ENCODE measurements around the gene SOHLH1.

SOHLH1 gene, protein sequence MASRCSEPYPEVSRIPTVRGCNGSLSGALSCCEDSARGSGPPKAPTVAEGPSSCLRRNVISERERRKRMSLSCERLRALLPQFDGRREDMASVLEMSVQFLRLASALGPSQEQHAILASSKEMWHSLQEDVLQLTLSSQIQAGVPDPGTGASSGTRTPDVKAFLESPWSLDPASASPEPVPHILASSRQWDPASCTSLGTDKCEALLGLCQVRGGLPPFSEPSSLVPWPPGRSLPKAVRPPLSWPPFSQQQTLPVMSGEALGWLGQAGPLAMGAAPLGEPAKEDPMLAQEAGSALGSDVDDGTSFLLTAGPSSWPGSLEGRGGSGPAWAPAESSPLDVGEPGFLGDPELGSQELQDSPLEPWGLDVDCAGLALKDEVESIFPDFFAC

DNA sequence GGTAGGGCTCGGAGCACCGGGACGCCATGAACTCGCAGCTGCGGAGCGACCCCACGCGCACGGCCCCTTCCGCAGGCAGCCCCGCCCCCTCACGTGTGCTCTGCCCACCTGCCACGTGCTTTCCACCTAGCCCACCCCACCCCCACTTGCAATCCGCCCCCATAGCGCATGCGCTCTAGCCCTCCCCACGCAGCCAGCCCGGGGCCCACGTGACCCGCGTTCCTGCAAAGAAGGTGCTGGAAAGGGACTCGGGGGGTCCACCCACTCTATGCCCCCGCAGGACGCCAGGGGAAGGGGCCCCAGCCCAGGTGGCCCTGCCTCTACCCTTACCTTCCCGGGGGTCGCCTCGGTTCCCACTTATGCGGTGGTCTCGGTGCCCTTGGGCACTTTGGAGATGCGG lies at the start of gene SOHLH1:
SOHLH1 (minus strand) TSS at position 42 of the 400 bp plus-strand sequence; CDS start at position 28, 14 bp downstream.
- no peak for DNase-seq

DNA sequence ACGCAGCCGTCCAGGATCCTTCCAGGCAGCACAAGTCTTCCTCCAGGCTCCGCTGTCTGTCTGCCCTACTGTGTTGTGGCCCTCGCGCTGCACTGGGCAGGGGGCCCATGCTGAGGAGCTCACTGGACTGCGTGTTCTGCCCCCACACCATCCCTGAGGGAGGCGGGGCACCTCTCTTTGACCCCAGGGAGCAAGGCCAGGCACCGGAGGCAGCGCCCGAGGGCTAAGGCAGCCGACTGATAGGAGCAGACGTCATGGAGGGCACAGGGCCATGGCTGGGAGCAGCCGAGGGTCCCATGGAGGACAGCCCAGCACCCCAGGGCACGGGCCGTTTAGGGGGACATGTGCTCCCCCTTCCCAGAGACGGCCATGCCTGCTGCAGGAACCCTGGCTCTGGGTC lies 49.4 kb upstream of the SOHLH1 start:
- no peak for DNase-seq

DNA sequence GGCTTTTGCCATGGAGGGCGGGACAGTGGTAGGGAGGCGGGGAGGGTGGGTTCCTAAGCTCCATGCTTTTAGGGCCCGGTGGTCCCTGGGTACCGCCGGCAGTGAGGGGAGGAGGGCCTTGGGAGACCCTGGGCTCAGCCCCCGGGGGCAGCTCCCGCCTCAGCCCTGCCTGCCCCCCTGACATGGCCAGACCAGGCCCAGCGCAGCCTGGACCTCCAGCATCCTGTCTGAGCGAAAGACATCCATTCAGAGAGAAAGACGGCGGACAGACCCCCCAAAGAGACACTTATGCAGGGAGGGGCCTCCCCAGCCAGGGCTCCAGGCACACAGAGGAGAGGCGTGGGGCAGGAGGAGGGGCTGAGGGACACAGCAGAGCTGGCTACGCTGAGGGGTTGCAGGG lies 48.0 kb upstream of the SOHLH1 start:
- DNase-seq = no peak

DNA sequence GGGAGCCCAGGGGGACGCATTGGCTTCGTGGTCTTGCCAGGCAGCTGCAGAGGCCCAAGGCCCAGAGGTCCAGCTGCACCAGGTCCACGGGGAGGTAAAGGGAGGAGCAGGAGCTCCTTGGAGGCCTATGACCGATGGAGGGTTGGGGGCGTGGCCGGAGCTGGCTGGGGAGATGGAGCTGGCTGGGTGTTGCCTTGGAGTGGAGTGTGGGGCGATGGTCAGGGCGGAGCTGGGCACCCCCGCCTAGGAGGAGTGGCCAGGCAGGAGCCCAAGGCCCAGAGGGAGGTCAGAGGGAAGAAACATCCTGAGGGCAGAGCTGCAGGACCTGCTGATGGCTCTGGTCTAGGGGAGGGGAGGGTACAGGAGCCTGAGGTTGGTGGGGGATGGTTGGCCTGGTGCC lies 47.3 kb upstream of the SOHLH1 start:
- DNase-seq = no peak

DNA sequence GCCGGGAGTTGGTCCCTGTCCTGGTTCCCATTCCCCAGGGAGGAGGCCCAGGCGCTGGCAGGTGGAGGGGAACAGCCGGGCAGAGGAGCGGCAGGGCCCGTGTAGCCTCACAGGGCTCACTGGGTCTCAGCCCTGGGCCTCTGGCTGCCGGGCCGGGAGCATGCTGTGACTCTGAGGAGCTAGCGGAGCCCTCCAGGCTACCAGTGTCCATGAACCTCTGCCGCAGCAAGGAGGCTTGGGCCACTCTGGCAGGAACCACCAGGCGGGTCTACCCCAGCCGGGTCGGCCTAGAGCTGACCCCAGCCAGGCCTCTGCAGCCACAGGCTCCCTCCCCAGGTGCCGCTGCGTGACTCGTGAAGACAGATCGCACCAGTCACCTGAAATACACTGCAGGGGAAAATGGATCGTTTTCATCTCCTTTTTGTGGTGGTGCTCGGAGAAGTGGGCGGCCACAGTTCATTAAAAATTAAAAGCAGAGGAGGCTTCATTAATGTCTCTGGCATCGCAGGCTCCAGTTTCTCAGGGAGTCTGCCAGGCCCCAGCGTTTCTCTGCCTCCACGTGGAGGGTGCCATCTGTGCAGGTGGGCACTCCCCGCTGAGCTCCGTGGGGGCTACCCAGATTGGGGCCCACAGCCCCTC lies 46.5 kb upstream of the SOHLH1 start:
- no peak for DNase-seq

DNA sequence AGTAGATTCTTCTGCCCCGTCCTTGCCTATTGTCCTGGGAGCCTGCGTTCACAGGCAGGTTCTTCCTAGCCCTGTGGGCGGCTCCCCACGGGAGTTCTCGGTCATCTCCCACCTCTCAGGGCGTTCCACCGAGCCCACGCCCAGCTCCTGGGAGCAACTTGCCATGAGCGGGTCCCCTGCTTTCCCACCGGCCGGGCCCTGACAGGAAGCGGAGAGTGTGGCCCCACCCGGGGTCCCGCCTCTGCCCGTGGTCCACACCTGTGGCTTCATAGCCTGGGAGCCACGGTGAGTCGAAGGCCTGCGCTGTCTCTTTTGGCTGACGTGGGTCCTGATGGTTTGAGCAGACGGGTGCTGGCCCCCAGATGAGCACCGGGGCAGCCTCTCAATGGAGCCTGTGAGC lies 45.9 kb upstream of the SOHLH1 start:
- no peak for DNase-seq

DNA sequence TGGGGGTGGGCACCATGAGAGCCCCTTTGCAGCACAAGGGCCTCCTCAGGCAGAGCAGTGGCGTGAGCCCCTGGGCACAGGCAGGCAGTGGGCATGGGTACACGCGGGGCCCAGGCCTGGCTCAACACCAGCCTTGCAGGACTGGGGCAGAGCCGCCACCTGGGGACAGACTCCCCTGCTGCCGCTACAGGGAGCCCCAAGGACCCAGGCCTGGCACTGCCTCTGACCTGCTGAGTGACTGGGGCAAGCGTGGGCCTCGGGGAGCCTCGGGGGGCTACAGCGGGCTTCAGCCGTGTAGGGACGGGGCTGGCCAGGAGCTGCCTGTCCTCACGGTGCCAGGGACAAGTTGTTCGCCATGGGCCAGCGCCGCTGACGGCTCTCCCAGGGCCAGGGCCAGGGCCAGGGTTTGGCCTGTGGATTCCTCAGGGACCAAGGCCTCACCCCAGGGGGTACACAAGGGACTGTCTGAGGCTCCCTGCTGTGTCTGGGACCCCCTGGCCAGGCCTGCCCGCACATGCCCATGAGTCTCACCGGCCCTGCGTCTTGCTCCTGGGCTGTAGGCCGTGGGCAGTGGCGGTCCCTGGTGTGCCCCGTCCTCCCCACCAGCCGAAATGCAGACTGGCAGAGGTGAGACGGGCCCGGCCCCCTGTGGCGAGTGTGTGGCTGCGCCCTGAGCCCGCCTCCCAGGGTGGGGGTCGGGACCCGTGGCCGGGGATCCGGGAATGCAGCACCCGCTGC lies 45.2 kb upstream of the SOHLH1 start:
- no peak for DNase-seq

DNA sequence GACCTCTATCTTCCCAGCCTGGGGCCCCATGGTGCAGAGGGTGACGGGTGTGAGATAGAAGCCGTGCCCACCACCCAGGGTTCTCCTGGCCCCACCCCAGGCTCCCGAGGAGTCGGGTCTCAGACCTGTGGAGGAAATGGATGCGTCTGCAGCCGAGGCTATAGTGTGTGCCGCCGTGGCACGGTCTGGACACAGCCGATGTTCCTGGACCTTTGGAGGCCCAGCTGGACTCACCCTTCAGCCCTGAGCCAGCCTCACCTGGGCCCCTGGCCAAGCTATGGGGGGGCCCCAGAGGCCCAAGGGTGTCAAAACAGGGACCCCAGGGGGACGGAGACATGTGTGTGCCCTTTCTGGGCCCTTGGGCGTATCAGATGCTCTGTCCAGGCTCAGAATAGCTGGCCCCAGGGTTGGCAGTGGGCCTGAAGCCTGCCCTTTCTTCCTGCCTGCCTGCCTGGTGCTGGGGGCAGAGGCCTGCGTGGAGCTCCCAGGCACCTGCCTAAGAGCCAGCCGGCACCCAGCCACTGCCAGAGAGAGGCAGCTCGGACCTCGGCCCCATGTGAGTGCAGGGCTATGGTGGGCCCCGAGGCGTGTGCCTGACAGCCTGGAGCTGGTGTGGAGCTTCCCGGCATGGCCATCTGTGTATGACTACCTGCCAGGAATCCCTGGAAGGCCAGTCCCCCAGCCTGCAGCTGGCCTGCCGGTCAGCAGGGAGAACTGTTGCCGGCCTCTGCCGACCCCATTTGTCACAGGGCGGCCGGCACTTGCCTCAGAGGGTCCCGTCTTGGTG lies 44.5 kb upstream of the SOHLH1 start:
- no peak for DNase-seq

DNA sequence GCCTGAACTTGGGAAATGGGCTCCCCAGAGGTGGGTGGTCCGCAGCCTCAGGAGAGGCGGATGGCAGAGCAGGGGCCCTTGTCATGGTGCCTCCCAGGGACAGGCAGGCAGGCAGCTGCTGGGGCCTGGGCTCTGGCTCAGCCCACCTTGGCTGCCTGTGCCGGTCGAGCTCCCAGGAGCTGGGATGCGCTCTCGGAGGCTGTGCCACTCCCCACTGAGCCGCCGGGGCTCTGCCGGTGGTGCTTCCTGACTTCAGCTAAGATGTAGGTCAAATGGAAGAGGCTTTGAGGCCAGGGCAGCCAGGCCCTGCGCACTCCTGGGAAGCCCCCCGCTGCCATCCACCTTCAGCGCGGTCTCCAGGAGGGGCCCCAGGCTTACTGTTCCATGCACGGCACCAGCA lies 43.7 kb upstream of the SOHLH1 start:
- no peak for DNase-seq

DNA sequence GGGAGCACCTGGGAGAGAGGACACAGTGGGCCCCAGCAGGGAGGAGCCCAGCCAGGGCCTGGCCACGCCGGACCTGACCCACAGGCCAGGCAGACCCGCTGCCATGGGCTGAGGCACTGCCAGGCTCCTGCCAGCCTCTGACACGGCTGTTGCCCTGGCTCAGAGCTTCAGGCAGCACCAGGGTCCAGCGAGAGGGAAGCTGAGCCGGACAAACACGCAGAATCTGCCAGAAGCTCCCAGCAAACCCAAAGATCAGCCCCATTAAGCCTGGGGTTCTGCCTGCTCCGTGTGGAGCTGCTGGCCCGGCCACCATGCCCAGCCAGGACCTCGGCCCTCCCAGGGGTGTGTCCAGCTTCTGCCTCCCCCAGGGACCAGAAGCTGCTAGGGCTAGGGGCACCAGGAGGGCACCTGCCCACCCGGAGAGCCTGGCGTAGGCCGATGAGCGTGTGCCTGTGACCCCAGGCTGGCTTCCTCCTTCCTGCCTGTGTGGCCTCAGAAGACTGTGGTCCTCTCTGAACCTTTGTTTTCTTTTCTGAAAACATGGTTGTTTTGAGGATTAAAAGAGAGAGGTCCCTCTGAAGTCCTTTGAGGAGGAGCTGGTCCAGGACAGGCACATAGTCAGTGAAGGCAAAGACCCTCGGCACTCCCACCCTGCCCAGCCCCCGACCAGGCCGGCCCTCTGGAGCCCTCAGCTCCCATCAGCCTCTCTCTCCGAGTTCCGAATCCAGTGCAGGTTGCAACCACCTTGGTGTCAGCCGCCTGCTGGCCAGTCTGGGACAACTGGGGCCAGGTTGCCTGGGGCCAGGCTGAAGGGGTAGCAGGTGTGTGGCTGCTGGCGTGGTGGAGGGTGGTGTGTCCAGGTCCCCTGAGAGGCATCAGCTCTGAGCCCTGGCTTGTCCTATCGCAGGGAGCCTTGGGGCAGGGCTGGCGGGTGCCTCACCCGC lies 42.3 kb upstream of the SOHLH1 start:
- DNase-seq = no peak

DNA sequence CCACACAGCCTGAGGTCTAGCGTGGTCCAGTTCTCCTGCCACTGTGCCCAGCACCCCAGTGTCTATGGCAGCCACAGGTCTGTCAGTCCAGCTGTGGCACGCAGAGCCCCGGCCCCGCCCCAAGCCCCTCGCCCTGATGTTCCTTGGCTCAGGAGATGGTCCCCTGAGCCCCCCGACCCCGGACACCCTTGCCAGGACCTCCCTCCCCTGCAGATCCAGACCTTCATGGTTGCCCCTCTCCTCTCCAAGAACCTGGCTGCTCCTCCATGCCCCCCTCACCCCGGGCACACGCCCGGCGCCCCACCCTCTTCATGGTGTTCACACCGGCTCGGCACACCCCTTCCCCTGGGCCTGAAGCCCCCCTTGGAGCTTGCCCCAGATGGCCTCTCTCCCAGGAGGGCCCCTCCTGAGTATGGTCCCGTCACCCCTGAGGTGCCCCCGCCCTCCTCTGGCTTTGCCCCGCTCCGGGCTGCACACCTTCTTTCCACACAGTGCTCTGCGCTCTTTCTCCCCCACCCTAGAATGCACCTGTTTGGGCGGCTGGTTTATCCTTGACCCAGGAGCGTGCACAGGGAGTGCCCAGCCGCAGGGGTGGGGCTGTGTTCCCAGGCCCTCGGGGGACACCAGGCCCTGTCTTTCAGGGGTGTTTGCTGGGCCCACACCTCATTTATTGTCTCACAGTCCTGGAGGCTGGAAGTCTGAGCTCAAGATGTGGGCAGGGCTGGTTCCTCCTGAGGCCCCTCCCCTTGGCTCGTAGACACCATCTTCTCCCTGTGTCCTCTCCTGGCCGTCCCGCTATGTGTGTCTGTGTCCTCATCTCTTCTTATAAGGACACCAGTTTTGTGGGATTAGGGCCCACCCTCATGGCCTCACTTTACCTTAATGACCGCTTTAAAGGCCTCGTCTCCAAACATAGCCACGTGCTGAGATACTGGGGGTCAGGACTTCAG lies 40.3 kb upstream of the SOHLH1 start:
- DNase-seq = no peak

DNA sequence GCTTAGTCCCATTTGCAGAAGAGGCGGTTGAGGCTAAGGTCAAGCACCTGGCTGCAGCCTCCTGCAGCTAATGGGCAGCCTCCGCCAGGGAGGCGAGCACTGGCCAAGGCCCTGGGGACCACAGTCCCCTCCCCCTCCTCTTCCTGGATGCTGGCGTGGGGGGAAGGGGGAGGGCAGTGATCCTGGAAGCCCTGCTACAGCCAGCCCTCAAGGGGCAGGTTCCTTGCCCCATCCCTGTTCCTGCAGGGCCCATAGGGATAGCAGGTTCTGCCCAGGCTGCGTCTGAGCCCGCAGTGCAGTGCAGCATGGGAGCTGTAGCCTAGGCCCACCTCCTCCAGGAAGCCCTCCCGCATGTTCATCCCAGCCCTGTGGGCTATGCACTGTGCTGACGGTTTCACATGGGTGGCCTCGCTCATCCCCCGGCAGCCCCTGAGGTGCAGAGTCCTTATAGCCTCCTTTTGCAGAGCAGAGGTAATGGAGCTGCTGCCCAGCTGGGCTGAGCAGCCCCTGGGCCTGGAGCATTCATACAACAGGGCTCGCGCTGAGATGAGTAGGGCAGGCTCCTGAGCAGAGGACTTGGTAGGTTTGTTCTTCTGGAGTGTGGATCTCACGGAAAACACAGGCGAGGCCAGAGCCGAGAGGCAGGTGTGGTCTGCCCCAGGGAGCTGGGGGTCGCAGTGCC lies 38.7 kb upstream of the SOHLH1 start:
- no peak for DNase-seq

DNA sequence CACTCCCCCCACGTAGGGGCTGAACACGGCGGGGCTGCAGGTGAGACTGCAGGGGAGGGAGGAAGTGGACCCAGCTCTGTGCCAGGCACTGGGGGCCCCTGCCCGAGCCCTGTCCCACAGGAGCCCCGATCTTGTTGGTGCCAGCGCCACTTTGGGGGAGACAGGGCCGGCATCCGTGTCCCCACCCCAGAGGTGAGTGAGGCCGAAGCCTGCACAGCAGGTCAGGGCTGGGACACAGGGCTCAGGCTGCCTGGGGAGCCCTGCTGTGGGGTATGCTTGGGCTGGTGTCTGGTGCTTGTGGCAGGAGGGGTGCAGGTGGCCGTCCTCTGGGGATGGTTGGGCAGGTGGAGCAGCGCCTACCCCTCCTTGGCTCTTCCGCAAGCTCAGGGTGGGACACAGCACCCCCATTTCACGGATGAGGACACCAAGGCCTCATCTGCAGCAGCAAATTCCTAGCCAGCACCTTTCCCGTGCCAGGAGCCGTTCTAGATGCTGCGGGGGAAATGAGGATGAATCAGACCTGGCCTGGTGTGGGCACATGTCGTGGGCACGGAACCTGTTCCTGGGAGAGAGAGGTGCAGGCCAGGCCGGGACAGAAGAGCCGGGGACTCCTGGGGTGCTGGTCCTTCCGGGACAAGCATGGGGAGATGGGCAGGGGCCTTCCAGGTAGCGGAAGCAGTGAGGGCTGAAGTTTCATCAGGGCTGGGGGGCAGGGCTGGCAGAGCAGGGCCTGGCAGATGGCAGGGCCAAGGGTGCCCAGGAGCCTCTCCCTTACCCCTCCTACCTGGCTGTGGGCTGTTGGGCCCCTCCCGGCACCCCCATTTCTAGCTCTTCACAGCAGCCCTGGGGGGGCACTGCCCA lies 37.9 kb upstream of the SOHLH1 start:
- no peak for DNase-seq

DNA sequence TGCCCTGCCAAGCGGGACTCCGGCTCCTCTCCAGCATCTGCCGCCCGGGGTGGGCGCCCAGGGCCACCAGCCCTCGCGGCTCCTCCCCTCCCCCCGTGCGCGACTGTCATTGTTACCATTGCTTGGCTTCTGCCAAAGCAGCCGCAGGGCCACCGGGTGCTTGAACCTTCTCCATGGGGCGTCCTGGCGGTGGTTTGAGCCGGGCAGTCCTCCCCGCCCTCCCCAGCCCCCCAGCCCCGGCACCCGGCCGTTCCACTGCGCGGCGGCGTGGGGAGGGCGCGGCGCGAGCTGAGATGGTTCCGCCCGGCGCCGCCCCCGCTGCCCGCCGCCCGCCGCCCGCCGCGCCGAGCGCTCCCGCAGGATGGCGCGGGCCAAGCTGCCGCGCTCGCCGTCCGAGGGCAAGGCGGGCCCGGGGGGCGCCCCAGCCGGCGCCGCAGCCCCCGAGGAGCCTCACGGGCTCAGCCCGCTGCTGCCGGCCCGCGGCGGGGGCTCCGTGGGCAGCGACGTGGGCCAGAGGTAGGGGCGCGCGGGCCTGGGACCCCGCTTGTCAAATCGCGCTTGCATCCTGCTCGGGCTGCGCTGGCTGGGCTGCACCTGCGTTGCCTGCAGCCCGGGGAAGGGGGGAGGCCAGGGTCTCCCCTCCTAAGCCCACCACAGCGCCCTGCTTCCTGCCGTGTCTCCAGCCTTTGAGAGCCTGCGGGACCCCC lies 37.1 kb upstream of the SOHLH1 start:
- DNase-seq = no peak

DNA sequence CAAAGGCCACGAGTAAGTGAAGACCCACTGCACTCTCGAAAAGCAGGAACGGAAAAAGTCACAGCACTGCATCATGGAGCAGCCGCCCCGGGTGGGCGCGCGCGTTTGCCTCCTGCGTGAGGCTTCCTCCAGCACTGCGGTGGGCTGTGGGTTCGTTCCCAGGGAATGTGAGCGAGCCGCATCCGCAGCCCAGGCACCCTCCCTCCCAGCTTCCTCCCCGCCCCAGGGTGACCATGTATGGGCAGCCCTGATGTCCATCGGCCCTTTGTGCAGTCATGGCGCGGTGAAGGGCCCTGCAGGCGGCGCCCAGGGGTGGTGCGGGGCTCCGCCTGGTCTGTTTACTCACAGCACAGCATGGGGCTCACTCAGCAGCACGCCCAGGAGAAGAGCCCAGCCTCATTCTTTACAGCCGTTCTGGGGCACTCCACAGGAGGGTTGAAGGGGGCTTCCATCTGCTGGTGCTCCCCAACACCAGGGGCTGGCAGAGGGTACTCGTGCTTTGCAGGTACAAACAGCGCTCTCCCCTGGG lies 35.4 kb upstream of the SOHLH1 start:
- no peak for DNase-seq

DNA sequence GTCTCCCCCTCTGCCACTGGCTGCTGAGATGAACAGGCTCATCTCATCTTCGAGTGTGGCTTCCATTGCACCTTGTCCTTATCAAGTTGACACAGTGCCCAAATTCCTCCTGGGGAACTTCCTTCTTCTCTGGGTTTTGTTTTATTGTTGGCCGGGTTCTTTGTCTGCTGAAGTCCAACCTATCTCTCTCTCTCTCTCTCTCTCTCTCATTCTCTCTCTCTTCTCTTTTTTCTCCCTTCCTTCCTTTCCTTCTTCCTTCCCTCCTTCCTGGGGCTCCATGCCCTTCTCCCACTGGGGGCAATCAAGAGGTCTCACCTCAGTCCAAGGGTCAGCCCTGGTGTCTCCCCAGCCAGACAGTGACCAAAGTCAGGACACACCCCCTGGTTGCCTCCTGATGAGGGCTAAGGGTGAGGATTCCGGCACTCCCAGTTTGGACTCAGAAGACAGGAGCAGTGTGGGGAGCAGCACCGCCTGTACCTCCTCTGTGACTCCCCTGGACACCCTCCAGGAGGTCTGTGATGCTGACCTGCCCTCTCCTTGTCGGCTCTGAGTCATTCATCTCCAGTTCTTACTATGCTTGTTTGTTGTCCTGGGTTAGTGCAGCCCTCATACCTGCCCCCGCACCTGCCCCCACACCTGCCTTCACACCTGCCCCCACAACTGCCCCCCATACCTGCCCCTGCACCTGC lies 33.4 kb upstream of the SOHLH1 start:
- no peak for DNase-seq

DNA sequence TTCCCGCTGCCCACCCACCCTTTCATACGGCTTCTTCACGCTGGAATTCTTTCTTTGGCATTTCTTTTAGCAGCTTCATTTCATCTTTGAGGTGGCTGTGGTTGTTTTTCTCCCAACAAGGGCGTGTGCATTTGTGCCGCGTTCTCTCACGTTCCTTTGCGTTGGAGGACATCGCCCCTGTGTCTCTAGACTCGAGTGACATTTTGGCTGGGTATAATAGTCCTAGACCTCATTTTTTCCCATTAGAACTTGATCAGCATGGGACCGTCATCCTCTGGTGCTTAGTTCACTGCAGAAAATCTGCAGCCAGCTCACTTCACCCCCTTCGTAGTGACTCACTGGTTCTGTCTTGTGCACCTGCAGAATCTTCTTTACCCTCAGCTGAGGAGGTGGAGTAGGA lies 32.2 kb upstream of the SOHLH1 start:
- no peak for DNase-seq

DNA sequence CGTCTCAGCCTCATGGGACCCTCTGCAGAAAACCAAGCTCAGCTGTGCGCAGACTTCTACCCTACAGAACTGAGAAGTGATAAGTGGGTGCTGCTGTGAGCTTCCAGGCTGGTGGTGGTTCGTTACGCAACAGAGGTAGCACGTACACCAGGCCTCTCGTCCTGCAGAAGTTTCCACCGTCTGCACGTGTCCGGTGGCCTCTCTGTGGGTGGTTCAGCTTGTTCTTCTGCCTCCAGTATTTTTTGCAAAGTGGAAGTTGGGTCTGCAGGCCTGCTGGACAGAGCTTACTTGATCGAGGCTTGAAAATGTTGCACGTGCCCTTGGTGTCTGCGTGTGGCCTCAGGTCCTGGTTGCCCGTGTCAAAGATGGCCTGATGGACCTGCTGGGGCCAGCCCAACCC lies 30.2 kb upstream of the SOHLH1 start:
- DNase-seq = no peak
